HepG2 (cell line): ENCODE data around the gene TNRC18. TPM values are rescaled to one million over a fixed set of nuclear protein-coding genes. Genes with fewer than 3 reads are reported as not detected.

Source experiments
- ATAC-seq: fragments of 200-7000 bp; cut with Tn5 transposase; 3 replicates; pipeline ENCODE4 v1.9.1; 2020; ENCODE audit warnings: mild to moderate bottlenecking, moderate library complexity
- BruUV-seq: library from RNA; stranded (reverse); fragments of 400-500 nt; replicated peaks from 2 replicates; lab custom pipeline; 2021; lab: Mats Ljungman, UMichigan
- CTCF ChIA-PET: fragments of 300-600 bp; formaldehyde crosslinking; extraction: SDS; loops from one replicate; lab custom pipeline; 2021; ENCODE audit warnings: low total read pairs, inconsistent platforms, low intra/inter-chr PET ratio; lab: Yijun Ruan, JAX
- POLR2A ChIA-PET: fragments of 350-600 bp; sonication (Branson Sonifier 250); formaldehyde crosslinking; loops from one replicate; lab custom pipeline; 2020; ENCODE audit warnings: antibody characterized with exemption, inconsistent platforms; lab: Yijun Ruan, JAX
- DNase-seq: peaks from one replicate; pipeline ENCODE4 v3.0.0-alpha.2; 2015; ENCODE audit warnings: low spot score
- FAIRE-seq: peaks from 3 replicates; lab custom pipeline; 2011; peaks lifted over from hg19 to GRCh38; lab: Jason Lieb, UNC
- H2AFZ ChIP-seq: one replicate; pipeline ENCODE4 v1.6.1; 2011; ENCODE audit warnings: low read length, inconsistent platforms
- H3K27ac ChIP-seq: fragments of 300-600 bp; 3 replicates; pipeline ENCODE4 v1.8.0; 2011; ENCODE audit warnings: mixed run types, mild to moderate bottlenecking, mixed read lengths, low read length, inconsistent platforms; ENCODE audit not compliant: insufficient read depth; ENCODE audit errors: extremely low read length
- H3K27me3 ChIP-seq, 2 experiments: fragments of 200-600 bp in 1 of 2; 2 replicates in 1 of 2; 3 replicates in 1 of 2; pipeline versions ENCODE4 v1.6.0 to v1.8.0; 2011; ENCODE audit warnings: low read length in 2 of 2, mild to moderate bottlenecking in 2 of 2, moderate library complexity in 2 of 2, inconsistent platforms in 1 of 2; ENCODE audit not compliant: insufficient read depth in 2 of 2, control insufficient read depth in 1 of 2
- H3K36me3 ChIP-seq, 2 experiments: fragments of 200-600 bp in 1 of 2; replicated peaks in 1 of 2; 2 replicates in 1 of 2; 3 replicates in 1 of 2; pipeline versions ENCODE4 v1.5.1 to v1.8.0; 2011; ENCODE audit warnings: low read length in 2 of 2, inconsistent platforms in 1 of 2; ENCODE audit not compliant: insufficient read depth in 2 of 2, control insufficient read depth in 1 of 2
- H3K4me1 ChIP-seq: 2 replicates; pipeline ENCODE4 v1.5.1; 2012; ENCODE audit warnings: low read length, inconsistent platforms; ENCODE audit not compliant: insufficient read depth
- H3K4me2 ChIP-seq: 2 replicates; pipeline ENCODE4 v1.6.0; 2011; ENCODE audit warnings: low read depth, low read length, inconsistent platforms
- H3K4me3 ChIP-seq, 3 experiments: fragments of 200-600 bp in 1 of 3; sonication (generic), shearing (Covaris generic) in 1 of 3; replicated peaks in 1 of 3; 2 replicates each; pipeline ENCODE4 v1.5.1; 2011 to 2016; ENCODE audit warnings: low read length in 3 of 3, inconsistent platforms in 2 of 3, low read depth in 2 of 3, mild to moderate bottlenecking in 2 of 3, control low read depth in 1 of 3, mixed read lengths in 1 of 3; ENCODE audit not compliant: insufficient read depth in 1 of 3
- H3K79me2 ChIP-seq: one replicate; pipeline ENCODE4 v1.6.1; 2011; ENCODE audit warnings: low read length, inconsistent platforms; ENCODE audit not compliant: insufficient read depth
- H3K9ac ChIP-seq: 2 replicates; pipeline ENCODE4 v1.6.0; 2011; ENCODE audit warnings: mild to moderate bottlenecking, low read depth, low read length, inconsistent platforms; ENCODE audit not compliant: insufficient read depth
- H3K9me3 ChIP-seq: 2 replicates; pipeline ENCODE4 v1.5.1; 2012; ENCODE audit warnings: mild to moderate bottlenecking, low read length
- H4K20me1 ChIP-seq: 2 replicates; pipeline ENCODE4 v1.6.0; 2011; ENCODE audit warnings: inconsistent platforms, mild to moderate bottlenecking, low read length, moderate library complexity; ENCODE audit not compliant: insufficient read depth
- AGO2 ChIP-seq: fragments of 200-400 bp; formaldehyde crosslinking; optimal IDR thresholded peaks from 2 replicates; pipeline ENCODE3; 2017; ENCODE audit warnings: mild to moderate bottlenecking, low read depth, low read length, moderate library complexity
- CREB1 ChIP-seq, 2 experiments: fragments of 450-650 bp in 1 of 2; IDR thresholded peaks; 2 replicates each; pipeline ENCODE4 v1.6.1; 2016 to 2017; ENCODE audit warnings: control low read depth in 1 of 2, mild to moderate bottlenecking in 1 of 2, missing compliant biosample characterization in 1 of 2, missing genetic modification characterization in 1 of 2
- POLR2A ChIP-seq, 2 experiments: IDR thresholded peaks; 2 replicates each; pipeline ENCODE4 v1.6.1; 2011; ENCODE audit warnings: low read depth in 2 of 2, low read length in 2 of 2, mild to moderate bottlenecking in 1 of 2, moderate library complexity in 1 of 2; ENCODE audit not compliant: insufficient read depth in 1 of 2
- POLR2G ChIP-seq: fragments of 200-400 bp; formaldehyde crosslinking; IDR thresholded peaks from 2 replicates; pipeline ENCODE4 v1.6.1; 2018; ENCODE audit warnings: mild to moderate bottlenecking, low read depth, low read length, moderate library complexity
- ZNF3 ChIP-seq: IDR thresholded peaks from 2 replicates; pipeline ENCODE4 v1.7.0; 2017; ENCODE audit warnings: inconsistent platforms
- ZNF550 ChIP-seq: sonication (generic); formaldehyde crosslinking; IDR thresholded peaks from 2 replicates; pipeline ENCODE4 v1.4.0; 2020; ENCODE audit warnings: mild to moderate bottlenecking, missing genetic modification reagents, borderline replicate concordance
- ZNF720 ChIP-seq: sonication (generic); formaldehyde crosslinking; IDR thresholded peaks from 2 replicates; pipeline ENCODE4 v1.4.0; 2020; ENCODE audit warnings: missing genetic modification reagents
- WGBS: methylation state at CpG from one replicate; pipeline ENCODE4 v1.1.6; 2017; ENCODE audit warnings: low lambda C conversion rate; 5-methylcytosine and 5-hydroxymethylcytosine counted together
- in situ Hi-C: cut with HindIII; loops from 2 replicates; pipeline ENCODE4 v1.10.0; 2017; ENCODE audit warnings: low pct_unique_long_range_greater_than_20kb; ENCODE audit not compliant: extremely low pct_ligation_motif_present
- intact Hi-C: fragments of 100-400 bp; cut with micrococcal nuclease; formaldehyde crosslinking; loops from one replicate; pipeline ENCODE4 v1.10.0; 2022; ENCODE audit not compliant: unreplicated experiment
- polyA plus RNA-seq, 8 experiments: library from polyadenylated mRNA; depleted of rRNA in 3 of 8; stranded (reverse) in 7 of 8; unstranded in 1 of 8; fragments of >200 nt; fragmentation: Illumina TruSeq in 4 of 8; extraction: Trizol in 4 of 8; gene quantifications; 2 replicates each; pipeline versions ENCODE4 v1.2.1 to v1.2.3, GENCODE V29; 2011 to 2016; ENCODE audit warnings: low read depth in 4 of 8, missing spikeins in 1 of 8, mixed read lengths in 1 of 8; ENCODE audit not compliant: insufficient read depth in 1 of 8
- total RNA-seq, 5 experiments: library from RNA; depleted of rRNA; stranded (reverse); fragments of >200 nt; fragmentation: Illumina TruSeq; extraction: Trizol; gene quantifications; 2 replicates each; pipeline ENCODE4 v1.2.3, GENCODE V29; 2016; ENCODE audit warnings: low read depth in 1 of 5
- TF ChIP-seq, protein P1 (sequence below): fragments of 450-650 bp; IDR thresholded peaks from 2 replicates; pipeline ENCODE4 v1.6.1; 2016
- TF ChIP-seq, protein P2 (sequence below): sonication (generic); formaldehyde crosslinking; IDR thresholded peaks from 2 replicates; pipeline ENCODE4 v1.9.0; 2021; ENCODE audit warnings: missing genetic modification reagents, borderline replicate concordance

Gene TNRC18
- total and polyA plus RNA-seq, 2 of the 13 experiments (the other 11 are each of a cell fraction or from before 2014, with no cell fraction given) = 11.7 to 17.4 TPM

DNA sequence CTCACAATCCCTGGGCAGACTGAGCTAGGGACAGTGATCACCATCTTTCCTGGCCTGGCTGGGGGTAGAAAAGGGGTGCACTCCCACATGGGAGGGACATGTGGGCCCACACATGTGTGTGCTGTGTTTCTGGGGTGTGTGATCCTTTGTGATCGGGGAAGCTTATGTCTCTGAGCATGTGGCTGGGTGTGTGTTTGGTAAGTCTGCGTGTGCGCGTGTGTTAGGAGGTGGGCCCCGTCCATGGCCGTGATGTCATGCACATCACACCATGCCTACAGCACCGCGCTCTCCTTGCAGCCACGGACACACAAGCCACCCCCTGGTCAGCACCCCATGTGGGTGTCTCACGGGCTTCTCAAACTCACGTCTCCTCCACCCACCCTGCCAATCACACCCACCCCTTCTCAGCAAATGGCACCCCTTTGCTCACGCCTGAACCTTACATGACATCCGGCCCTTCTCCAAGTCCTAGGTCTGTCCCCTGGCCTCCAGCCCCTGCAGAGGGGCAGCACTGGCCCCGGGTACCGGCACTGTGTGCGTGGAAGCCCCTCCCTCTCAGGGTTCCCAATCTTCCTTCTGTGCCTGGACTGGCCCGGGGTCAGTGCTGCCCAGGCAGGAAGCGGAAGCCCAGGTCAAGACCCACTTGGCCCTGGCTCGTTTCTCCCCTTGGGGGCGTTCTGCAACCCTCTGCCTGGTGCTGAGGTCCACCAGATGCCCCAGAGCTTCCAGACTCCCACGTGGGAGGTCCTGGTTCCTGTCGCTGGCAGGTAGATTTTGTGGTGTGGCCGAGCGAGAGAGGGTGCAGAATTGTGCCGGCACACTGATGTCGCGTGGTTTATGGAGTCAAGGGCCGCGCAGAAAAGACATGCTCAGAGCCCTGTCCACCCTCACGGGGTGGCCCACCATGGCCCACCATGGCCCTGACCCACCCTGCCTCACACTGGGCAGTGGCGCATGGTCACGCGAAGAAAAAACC is 128.3 kb downstream of the TNRC18 start:
- in situ Hi-C loops (no loop called here), intact Hi-C loops (no loop called here)
- WGBS = 95% methylated on average over 23 of the region's 33 CpGs
- Histone ChIP-seq H3K9me3 (no peaks in the 10 kb centered on the region), H3K9ac (no peak overlapping the region), H4K20me1 (no peaks in the 10 kb centered on the region), H3K4me1 (peaks cover 23% of the 10 kb centered on the region), H3K79me2 (no peaks in the 10 kb centered on the region), H3K36me3 (peaks cover 2 to 15% of the 10 kb centered on the region in 2 experiments; a peak in 3 of 5 replicates), H3K4me3 (no peak overlapping the region), H3K27ac (no peak overlapping the region), H3K4me2 (no peak overlapping the region), H3K27me3 (no peaks in the 10 kb centered on the region), H2AFZ (no peak overlapping the region)
- CTCF ChIA-PET = no interaction called here
- no peak for FAIRE-seq
- DNase-seq = no peak
- no TSS peak for BruUV-seq
- peak; percentile 66 for TF ChIP-seq AGO2
- TF ChIP-seq, protein P1, sequence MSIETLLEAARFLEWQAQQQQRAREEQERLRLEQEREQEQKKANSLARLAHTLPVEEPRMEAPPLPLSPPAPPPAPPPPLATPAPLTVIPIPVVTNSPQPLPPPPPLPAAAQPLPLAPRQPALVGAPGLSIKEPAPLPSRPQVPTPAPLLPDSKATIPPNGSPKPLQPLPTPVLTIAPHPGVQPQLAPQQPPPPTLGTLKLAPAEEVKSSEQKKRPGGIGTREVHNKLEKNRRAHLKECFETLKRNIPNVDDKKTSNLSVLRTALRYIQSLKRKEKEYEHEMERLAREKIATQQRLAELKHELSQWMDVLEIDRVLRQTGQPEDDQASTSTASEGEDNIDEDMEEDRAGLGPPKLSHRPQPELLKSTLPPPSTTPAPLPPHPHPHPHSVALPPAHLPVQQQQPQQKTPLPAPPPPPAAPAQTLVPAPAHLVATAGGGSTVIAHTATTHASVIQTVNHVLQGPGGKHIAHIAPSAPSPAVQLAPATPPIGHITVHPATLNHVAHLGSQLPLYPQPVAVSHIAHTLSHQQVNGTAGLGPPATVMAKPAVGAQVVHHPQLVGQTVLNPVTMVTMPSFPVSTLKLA = 0 out of 2 replicates have a peak, but pooled peaks have one; percentile 16
- no peak for TF ChIP-seq POLR2A (IDR thresholded peaks at IDR 0.05; ENCODE audit: insufficient read depth in 1 of 2, low read depth in 2 of 2, low read length in 2 of 2)
- TF ChIP-seq, protein P2, sequence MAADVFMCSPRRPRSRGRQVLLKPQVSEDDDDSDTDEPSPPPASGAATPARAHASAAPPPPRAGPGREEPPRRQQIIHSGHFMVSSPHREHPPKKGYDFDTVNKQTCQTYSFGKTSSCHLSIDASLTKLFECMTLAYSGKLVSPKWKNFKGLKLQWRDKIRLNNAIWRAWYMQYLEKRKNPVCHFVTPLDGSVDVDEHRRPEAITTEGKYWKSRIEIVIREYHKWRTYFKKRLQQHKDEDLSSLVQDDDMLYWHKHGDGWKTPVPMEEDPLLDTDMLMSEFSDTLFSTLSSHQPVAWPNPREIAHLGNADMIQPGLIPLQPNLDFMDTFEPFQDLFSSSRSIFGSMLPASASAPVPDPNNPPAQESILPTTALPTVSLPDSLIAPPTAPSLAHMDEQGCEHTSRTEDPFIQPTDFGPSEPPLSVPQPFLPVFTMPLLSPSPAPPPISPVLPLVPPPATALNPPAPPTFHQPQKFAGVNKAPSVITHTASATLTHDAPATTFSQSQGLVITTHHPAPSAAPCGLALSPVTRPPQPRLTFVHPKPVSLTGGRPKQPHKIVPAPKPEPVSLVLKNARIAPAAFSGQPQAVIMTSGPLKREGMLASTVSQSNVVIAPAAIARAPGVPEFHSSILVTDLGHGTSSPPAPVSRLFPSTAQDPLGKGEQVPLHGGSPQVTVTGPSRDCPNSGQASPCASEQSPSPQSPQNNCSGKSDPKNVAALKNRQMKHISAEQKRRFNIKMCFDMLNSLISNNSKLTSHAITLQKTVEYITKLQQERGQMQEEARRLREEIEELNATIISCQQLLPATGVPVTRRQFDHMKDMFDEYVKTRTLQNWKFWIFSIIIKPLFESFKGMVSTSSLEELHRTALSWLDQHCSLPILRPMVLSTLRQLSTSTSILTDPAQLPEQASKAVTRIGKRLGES = no peak
- no peak for TF ChIP-seq ZNF720 (CRISPR knock-in tag)
- TF ChIP-seq ZNF550 (CRISPR knock-in tag) = no peak
- peak; percentile 29; the same call in 1 of the 2 replicates for TF ChIP-seq CREB1 (IDR thresholded peaks at IDR 0.05)
- TF ChIP-seq CREB1 (CRISPR knock-in tag; IDR thresholded peaks at IDR 0.05) = no peak
- TF ChIP-seq POLR2G = no peak
- TF ChIP-seq ZNF3 = no peak
- POLR2A ChIA-PET = interaction anchor here (0.7 kb wide), 1 partner anchor 10 kb away, joined by 3 read pairs; no protein-coding TSS in a partner anchor
- ATAC-seq = no peak
